Keratinocyte (primary cell): ENCODE results near the gene FRMPD1. TPM values are rescaled to one million over a fixed set of nuclear protein-coding genes. Genes with fewer than 3 reads are reported as not detected.

Source experiments
- DNase-seq: peaks from one replicate; pipeline ENCODE4 v3.0.0-alpha.2; 2011; ENCODE audit warnings: low read depth, missing footprints, low spot score
- FAIRE-seq: peaks from 2 replicates; lab custom pipeline; 2011; peaks lifted over from hg19 to GRCh38; lab: Jason Lieb, UNC
- H2AFZ ChIP-seq: 2 replicates; pipeline ENCODE4 v1.6.0; 2012; ENCODE audit warnings: low read length, control low read depth, inconsistent platforms; ENCODE audit not compliant: control insufficient read depth
- H3K27ac ChIP-seq: 2 replicates; pipeline ENCODE4 v1.5.1; 2011; ENCODE audit warnings: low read length; ENCODE audit not compliant: control insufficient read depth, insufficient read depth
- H3K27me3 ChIP-seq: 3 replicates; pipeline ENCODE4 v1.6.0; 2011; ENCODE audit warnings: low read length; ENCODE audit not compliant: control insufficient read depth, insufficient read depth; ENCODE audit errors: extremely low read depth
- H3K36me3 ChIP-seq, 2 experiments: 2 replicates in 1 of 2; 3 replicates in 1 of 2; pipeline ENCODE4 v1.5.1; 2011; ENCODE audit warnings: low read length in 2 of 2, mild to moderate bottlenecking in 1 of 2; ENCODE audit not compliant: control insufficient read depth in 2 of 2, insufficient read depth in 2 of 2; ENCODE audit errors: extremely low read depth in 1 of 2
- H3K4me1 ChIP-seq: 3 replicates; pipeline ENCODE4 v1.5.1; 2011; ENCODE audit warnings: low read length; ENCODE audit not compliant: control insufficient read depth, insufficient read depth; ENCODE audit errors: extremely low read depth
- H3K4me2 ChIP-seq: 3 replicates; pipeline ENCODE4 v1.6.0; 2011; ENCODE audit warnings: low read depth, low read length; ENCODE audit not compliant: control insufficient read depth, insufficient read depth; ENCODE audit errors: extremely low read depth
- H3K4me3 ChIP-seq, 3 experiments: fragments of 200-600 bp in 1 of 3; sonication (generic) in 1 of 3; 2 replicates in 2 of 3; 3 replicates in 1 of 3; pipeline ENCODE4 v1.5.1; 2011 to 2016; ENCODE audit warnings: low read length in 3 of 3, mild to moderate bottlenecking in 3 of 3, control low read depth in 2 of 3, inconsistent platforms in 1 of 3, low read depth in 1 of 3, mixed read lengths in 1 of 3, mixed run types in 1 of 3, moderate library complexity in 1 of 3; ENCODE audit not compliant: control insufficient read depth in 2 of 3, insufficient read depth in 2 of 3; ENCODE audit errors: extremely low read depth in 1 of 3
- H3K79me2 ChIP-seq: 2 replicates; pipeline ENCODE4 v1.6.0; 2012; ENCODE audit warnings: low read length; ENCODE audit not compliant: control insufficient read depth, insufficient read depth
- H3K9ac ChIP-seq: 3 replicates; pipeline ENCODE4 v1.6.0; 2011; ENCODE audit warnings: low read length; ENCODE audit not compliant: control insufficient read depth, insufficient read depth; ENCODE audit errors: extremely low read depth
- H3K9me1 ChIP-seq: 3 replicates; pipeline ENCODE4 v1.6.0; 2011; ENCODE audit warnings: low read length; ENCODE audit not compliant: control insufficient read depth, insufficient read depth; ENCODE audit errors: extremely low read depth
- H3K9me3 ChIP-seq: 2 replicates; pipeline ENCODE4 v1.5.1; 2012; ENCODE audit warnings: low read depth, low read length; ENCODE audit not compliant: control insufficient read depth
- H4K20me1 ChIP-seq: 3 replicates; pipeline ENCODE4 v1.6.0; 2011; ENCODE audit warnings: low read length; ENCODE audit not compliant: control insufficient read depth, insufficient read depth; ENCODE audit errors: extremely low read depth
- CTCF ChIP-seq, 3 experiments: IDR thresholded peaks in 1 of 3; conservative IDR thresholded peaks in 1 of 3; optimal IDR thresholded peaks in 1 of 3; 2 replicates in 2 of 3; 3 replicates in 1 of 3; pipeline versions ENCODE3 to v1.5.1; 2011; ENCODE audit warnings: low read length in 3 of 3, mild to moderate bottlenecking in 3 of 3, moderate library complexity in 2 of 3, control low read depth in 1 of 3, inconsistent platforms in 1 of 3; ENCODE audit not compliant: insufficient read depth in 2 of 3; ENCODE audit errors: extremely low read depth in 1 of 3
- EZH2 ChIP-seq: IDR thresholded peaks from one replicate; pipeline ENCODE4 v1.6.1; 2012; ENCODE audit warnings: inconsistent platforms, mild to moderate bottlenecking, low read length, moderate library complexity
- dilution Hi-C: fragments of 300-500 bp; cut with MboI; formaldehyde crosslinking; loops from one replicate; pipeline ENCODE4 v1.7.0; 2020; ENCODE audit warnings: low sequenced_read_pairs; ENCODE audit not compliant: extremely low pct_ligation_motif_present
- polyA plus RNA-seq, 5 experiments: library from polyadenylated mRNA; depleted of rRNA in 3 of 5; stranded (reverse) in 3 of 5; stranded (forward) in 1 of 5; unstranded in 1 of 5; fragments of >200 nt; gene quantifications; 1 replicate in 1 of 5; 2 replicates in 3 of 5; 3 replicates in 1 of 5; pipeline versions ENCODE4 v1.2.1 to v1.2.3, GENCODE V29; 2011 to 2012; ENCODE audit warnings: missing spikeins in 2 of 5, low read depth in 1 of 5, low replicate concordance in 1 of 5

The FRMPD1 gene
- polyA plus RNA-seq, 1 donor (not counting 4 experiments of a cell fraction or from before 2014, with no cell fraction given): 0.01 TPM

- Histone ChIP-seq H3K9ac (no peak overlapping the region), H3K27me3 (no peaks in the 10 kb centered on the region), H3K9me1 (peaks cover 2% of the 10 kb centered on the region), H3K9me3 (no peaks in the 10 kb centered on the region), H3K79me2 (peaks cover 4% of the 10 kb centered on the region), H4K20me1 (no peaks in the 10 kb centered on the region), H3K27ac (no peak overlapping the region), H3K4me2 (no peak overlapping the region), H3K36me3 (peaks cover 11 to 48% of the 10 kb centered on the region in 2 experiments), H3K4me1 (peaks cover 6% of the 10 kb centered on the region), H3K4me3 (no peak overlapping the region), H2AFZ (no peak overlapping the region)
- DNase-seq (no peak), FAIRE-seq (no peak)
- TF ChIP-seq CTCF (optimal IDR thresholded peaks at IDR 0.05 in 1 of 3, IDR thresholded peaks at IDR 0.05 in 1 of 3, conservative IDR thresholded peaks at IDR 0.05 in 1 of 3; ENCODE audit: extremely low read depth in 1 of 3, insufficient read depth in 2 of 3, low read length in 3 of 3): no peak
- TF ChIP-seq EZH2: no peak
- dilution Hi-C loops: no loop called here
Observed at GRCh38 chr9:37776328-37776727, 125.6 kb downstream of the FRMPD1 start.

- H3K9ac ChIP-seq: no peak overlapping the region
- H3K79me2 ChIP-seq: peaks cover 26% of the 10 kb centered on the region
- no peak overlapping the region for H3K4me2 ChIP-seq
- no peak overlapping the region for H2AFZ ChIP-seq
- H3K9me1 ChIP-seq: peaks cover 2% of the 10 kb centered on the region
- no peaks in the 10 kb centered on the region for H3K9me3 ChIP-seq
- TF ChIP-seq CTCF (optimal IDR thresholded peaks at IDR 0.05 in 1 of 3, IDR thresholded peaks at IDR 0.05 in 1 of 3, conservative IDR thresholded peaks at IDR 0.05 in 1 of 3; ENCODE audit: extremely low read depth in 1 of 3, insufficient read depth in 2 of 3, low read length in 3 of 3) (no peak), EZH2 (no peak)
- H3K4me1 ChIP-seq: peaks cover 10% of the 10 kb centered on the region
- peaks cover 19 to 56% of the 10 kb centered on the region in 2 experiments for H3K36me3 ChIP-seq
- dilution Hi-C loops: no loop called here
- no peaks in the 10 kb centered on the region for H3K27me3 ChIP-seq
- no peak overlapping the region for H3K4me3 ChIP-seq
- no peak overlapping the region for H3K27ac ChIP-seq
- H4K20me1 ChIP-seq: peaks cover 6% of the 10 kb centered on the region
- FAIRE-seq (no peak), DNase-seq (no peak)
Observed at GRCh38 chr9:37778534-37778933, 127.8 kb downstream of the FRMPD1 start.
